ENCODE data around the gene XRCC4. TPM values are rescaled to one million over a fixed set of nuclear protein-coding genes. Genes with fewer than 3 reads are reported as not detected.

The XRCC4 gene
- total and polyA plus RNA-seq, 2 of the 13 experiments (the other 11 are each of a cell fraction or from before 2014, with no cell fraction given) = 2.8 to 12.6 TPM

GRCh38 chr5:83095163-83095956 lies 18.0 kb downstream of the XRCC4 start:
- Histone ChIP-seq H3K9me3 (ENCODE audit: low read length) (peaks cover 13% of the 10 kb centered on the region; the same call in 1 of the 2 replicates), H3K36me3 (replicated peaks in 1 of 2; ENCODE audit: control insufficient read depth in 1 of 2, insufficient read depth in 2 of 2, low read length in 2 of 2) (no peaks in the 10 kb centered on the region), H3K27ac (ENCODE audit: extremely low read length, insufficient read depth, low read length) (no peak overlapping the region), H3K27me3 (ENCODE audit: control insufficient read depth in 1 of 2, insufficient read depth in 2 of 2, low read length in 2 of 2) (no peaks in the 10 kb centered on the region), H3K4me2 (ENCODE audit: low read depth, low read length) (no peak overlapping the region), H4K20me1 (ENCODE audit: insufficient read depth, low read length) (no peaks in the 10 kb centered on the region), H3K9ac (ENCODE audit: insufficient read depth, low read depth, low read length) (no peak overlapping the region), H3K4me3 (replicated peaks in 1 of 3; ENCODE audit: insufficient read depth in 1 of 3, low read depth in 2 of 3, low read length in 3 of 3) (no peak overlapping the region), H3K79me2 (ENCODE audit: insufficient read depth, low read length) (no peaks in the 10 kb centered on the region), H3K4me1 (ENCODE audit: insufficient read depth, low read length) (peaks cover 22% of the 10 kb centered on the region), H2AFZ (ENCODE audit: low read length) (no peak overlapping the region)
- WGBS (ENCODE audit: low lambda C conversion rate) = 97% methylated on average over 3 of the region's 3 CpGs
- in situ Hi-C loops (cut with HindIII; ENCODE audit: extremely low pct_ligation_motif_present, low pct_unique_long_range_greater_than_20kb) = loop anchor here (25.0 kb wide), 2 partner anchors 467 to 733 kb away; no protein-coding TSS in a partner anchor
- no peak; the same call in 2 of the 3 replicates for ATAC-seq
- DNase-seq (ENCODE audit: low spot score) = no peak
- CTCF ChIA-PET (ENCODE audit: low intra/inter-chr PET ratio, low total read pairs) = no interaction called here
- no peak for FAIRE-seq
- intact Hi-C loops (cut with micrococcal nuclease; ENCODE audit: unreplicated experiment) = no loop called here
- no TSS peak for BruUV-seq (replicated peaks)
- POLR2A ChIA-PET = no interaction called here
- TF ChIP-seq MYPOP (CRISPR knock-in tag; IDR thresholded peaks at IDR 0.05) (no peak), POLR2G (IDR thresholded peaks at IDR 0.05; ENCODE audit: low read depth, low read length) (no peak), ZNF574 (CRISPR knock-in tag; IDR thresholded peaks at IDR 0.05) (no peak), GFI1 (CRISPR knock-in tag; IDR thresholded peaks at IDR 0.05; ENCODE audit: borderline replicate concordance) (no peak), SKIL (CRISPR knock-in tag; IDR thresholded peaks at IDR 0.05; ENCODE audit: borderline replicate concordance) (no peak), ZNF841 (CRISPR knock-in tag; IDR thresholded peaks at IDR 0.05; ENCODE audit: borderline replicate concordance) (no peak), ZSCAN22 (CRISPR knock-in tag; IDR thresholded peaks at IDR 0.05) (no peak), GLMP (CRISPR knock-in tag; IDR thresholded peaks at IDR 0.05; ENCODE audit: borderline replicate concordance) (no peak), RCOR2 (CRISPR knock-in tag; IDR thresholded peaks at IDR 0.05) (no peak), ZBTB49 (CRISPR knock-in tag; IDR thresholded peaks at IDR 0.05; ENCODE audit: borderline replicate concordance) (no peak), ZBTB1 (CRISPR knock-in tag; IDR thresholded peaks at IDR 0.05; ENCODE audit: borderline replicate concordance) (no peak), HES4 (CRISPR knock-in tag; IDR thresholded peaks at IDR 0.05; ENCODE audit: borderline replicate concordance) (no peak)
